Left colon (tissue), 2 donors: ENCODE measurements around the gene VPS36. TPM values are rescaled to one million over a fixed set of nuclear protein-coding genes. Genes with fewer than 3 reads are reported as not detected.
A peak's percentile ranks its signal among the peaks of the same experiment; 100 is the strongest.
"Not testable (repeated sequence)": the region's sequence is repeated elsewhere in the genome, so short reads cannot be mapped to it uniquely, and the experiment has no call there.

Source experiments
- ATAC-seq: fragments of 200-7000 bp; cut with Tn5 transposase; one replicate; pipeline ENCODE4 v1.9.1; 2020; ENCODE audit warnings: mild to moderate bottlenecking, moderate library complexity
- DNase-seq, 2 donors: peaks; one replicate each; pipeline ENCODE4 v3.0.0-alpha.2; 2020
- intact Hi-C, 2 donors: fragments of 100-400 bp; cut with DNase I in 1 of 2; cut with micrococcal nuclease in 1 of 2; formaldehyde crosslinking; loops; one replicate each; pipeline versions ENCODE4 v1.11.2 to v1.14.0; 2022; cut with DNase I, micrococcal nuclease
- long read RNA-seq: library from polyadenylated mRNA; unstranded; transcript quantifications from one replicate; pipeline ENCODE4 v2.0.0, GENCODE V29; 2021
- total RNA-seq, 2 donors: library from RNA; stranded (reverse); fragmentation: NEBNext Ultra II Directional; extraction: Animal tissue kit (Norgen Biotek cat#: 25700); gene quantifications; one replicate each; pipeline ENCODE4 v1.2.1, GENCODE V29; 2021
- donor health status: DM: no; HTN: no; CAD: no.
- donor health status: DM: yes; HTN: yes; CAD: no.

VPS36 gene
- total RNA-seq, result 10 to 100 TPM; 53.0 to 61.4 TPM
- long read RNA-seq, full-length matches to known transcripts, result 51 of 90 reads
- long read RNA-seq, partial matches to known transcripts, result 28 of 90 reads
- long read RNA-seq, other reads (novel, unspliced or antisense), result 11 of 90 reads

GRCh38 chr13:52450012-52450792 is at the start of gene VPS36:
Gene VPS36, minus strand, starts transcription at chr13:52450634. Its CDS starts 40 bp downstream, at chr13:52450594.
- ATAC-seq (peak; percentile 78), DNase-seq (peak; percentile 91 to 99)
- intact Hi-C loops, result loop anchor here in 1 of 2 donors (10.0 kb wide), 1 partner anchor 205 kb away; the partner anchor contains the start of gene SUGT1

GRCh38 chr13:52497979-52498378 is 47.5 kb upstream of the VPS36 start:
- DNase-seq, ATAC-seq, intact Hi-C loops: not testable (repeated sequence)

GRCh38 chr13:52494241-52494640 is 43.8 kb upstream of the VPS36 start:
- ATAC-seq, DNase-seq, intact Hi-C loops: not testable (repeated sequence)

- DNase-seq, ATAC-seq, intact Hi-C loops: not testable (repeated sequence)
These were observed 40.6 kb upstream of the VPS36 start for GRCh38 chr13:52491015-52491414.

- ATAC-seq, intact Hi-C loops, DNase-seq: not testable (repeated sequence)
These were observed 38.3 kb upstream of the VPS36 start for GRCh38 chr13:52488763-52489162.

GRCh38 chr13:52487078-52487477 is 36.6 kb upstream of the VPS36 start:
- intact Hi-C loops, ATAC-seq, DNase-seq: not testable (repeated sequence)

- ATAC-seq, DNase-seq, intact Hi-C loops: not testable (repeated sequence)
These were observed 30.4 kb upstream of the VPS36 start for GRCh38 chr13:52480677-52481428.

GRCh38 chr13:52468487-52468886 is 18.1 kb upstream of the VPS36 start:
- DNase-seq, ATAC-seq, intact Hi-C loops: not testable (repeated sequence)

GRCh38 chr13:52463526-52463925 is 13.1 kb upstream of the VPS36 start:
- no peak for ATAC-seq
- DNase-seq, result no peak
- intact Hi-C loops, result no loop called here

GRCh38 chr13:52461265-52461664 is 10.8 kb upstream of the VPS36 start:
- intact Hi-C loops, result no loop called here
- ATAC-seq, result no peak
- DNase-seq, result no peak

GRCh38 chr13:52459668-52460067 is 9.2 kb upstream of the VPS36 start:
- no peak for DNase-seq
- ATAC-seq, result no peak
- intact Hi-C loops, result loop anchor here in 1 of 2 donors (10.0 kb wide), 1 partner anchor 195 kb away; the partner anchor contains the start of gene SUGT1

GRCh38 chr13:52455677-52456041 is 5.2 kb upstream of the VPS36 start:
- DNase-seq (peak; percentile 59 to 84), ATAC-seq (peak; percentile 65)
- intact Hi-C loops, result loop anchor here in 1 of 2 donors (10.0 kb wide), 1 partner anchor 199 kb away; the partner anchor contains the start of gene SUGT1

- intact Hi-C loops, result loop anchor here in 1 of 2 donors (10.0 kb wide), 1 partner anchor 200 kb away; the partner anchor contains the start of gene SUGT1
- peak; percentile 87 for ATAC-seq
- DNase-seq, result peak; percentile 97
These were observed 4.6 kb upstream of the VPS36 start, which contains the start of gene CKAP2 for GRCh38 chr13:52454820-52455676. Gene CKAP2, plus strand, starts transcription at chr13:52455478. Its CDS starts 79 bp downstream, at chr13:52455557.

- DNase-seq (peak; percentile 25 to 42), ATAC-seq (no peak)
- intact Hi-C loops, result loop anchor here in 1 of 2 donors (10.0 kb wide), 1 partner anchor 200 kb away; the partner anchor contains the start of gene SUGT1
These were observed 4.0 kb upstream of the VPS36 start for GRCh38 chr13:52454459-52454819.

- intact Hi-C loops, result loop anchor here in 1 of 2 donors (10.0 kb wide), 1 partner anchor 202 kb away; the partner anchor contains the start of gene SUGT1
- DNase-seq (no peak), ATAC-seq (no peak)
These were observed 2.0 kb upstream of the VPS36 start for GRCh38 chr13:52452470-52452869.

- no peak for ATAC-seq
These were observed 836 bp upstream of the VPS36 start for GRCh38 chr13:52451135-52451804.

GRCh38 chr13:52450793-52451116 is 321 bp upstream of the VPS36 start:
- DNase-seq (no peak), ATAC-seq (no peak)
- intact Hi-C loops, result loop anchor here in 1 of 2 donors (10.0 kb wide), 1 partner anchor 204 kb away; the partner anchor contains the start of gene SUGT1

More at GRCh38 chr13:52451135-52451804, 836 bp upstream of the VPS36 start:
- DNase-seq, result no peak
- intact Hi-C loops, result loop anchor here in 1 of 2 donors (10.0 kb wide), 1 partner anchor 204 kb away; the partner anchor contains the start of gene SUGT1
